Stimulated activated CD8-positive, alpha-beta memory T cell treated with anti-CD3 and anti-CD28 coated beads, Interleukin-7, amount 100 ng/mL, for 48 hours (primary cell): ENCODE results near the gene SH2D3A.
"Not testable (repeated sequence)": the region's sequence is repeated elsewhere in the genome, so short reads cannot be mapped to it uniquely, and the experiment has no call there.

Experiments
- DNase-seq, 2 donors: peaks; one replicate each; pipeline ENCODE4 v3.0.0-alpha.2; 2020; ENCODE audit warnings: low read depth in 1 of 2; ENCODE audit errors: extremely low read depth in 1 of 2

The SH2D3A gene

DNA sequence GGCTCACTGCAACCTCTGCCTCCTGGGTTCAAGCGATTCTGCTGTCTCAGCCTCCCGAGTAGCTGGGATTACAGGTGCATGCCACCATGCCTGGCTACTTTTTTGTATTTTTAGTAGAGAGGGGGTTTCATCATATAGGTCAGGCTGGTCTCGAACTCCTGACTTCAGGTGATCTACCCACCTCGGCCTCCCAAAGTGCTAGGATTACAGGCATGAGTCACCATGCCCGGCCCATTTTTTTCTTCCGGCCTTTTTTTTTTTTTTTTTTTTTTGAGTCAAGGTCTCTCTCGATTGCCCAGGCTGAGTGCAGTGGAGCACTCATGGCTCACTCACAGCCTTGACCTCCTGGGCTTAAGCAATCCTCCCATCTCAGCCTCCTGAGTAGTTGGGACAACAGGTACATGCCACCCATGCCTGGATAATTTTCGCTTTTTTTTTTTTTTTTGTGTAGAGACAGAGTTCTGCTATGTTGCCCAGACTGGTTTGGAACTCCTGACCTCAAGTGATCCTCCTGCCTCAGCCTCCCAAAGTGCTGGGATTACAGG lies 4.9 kb downstream of the SH2D3A start:
- not testable (repeated sequence) for DNase-seq

DNA sequence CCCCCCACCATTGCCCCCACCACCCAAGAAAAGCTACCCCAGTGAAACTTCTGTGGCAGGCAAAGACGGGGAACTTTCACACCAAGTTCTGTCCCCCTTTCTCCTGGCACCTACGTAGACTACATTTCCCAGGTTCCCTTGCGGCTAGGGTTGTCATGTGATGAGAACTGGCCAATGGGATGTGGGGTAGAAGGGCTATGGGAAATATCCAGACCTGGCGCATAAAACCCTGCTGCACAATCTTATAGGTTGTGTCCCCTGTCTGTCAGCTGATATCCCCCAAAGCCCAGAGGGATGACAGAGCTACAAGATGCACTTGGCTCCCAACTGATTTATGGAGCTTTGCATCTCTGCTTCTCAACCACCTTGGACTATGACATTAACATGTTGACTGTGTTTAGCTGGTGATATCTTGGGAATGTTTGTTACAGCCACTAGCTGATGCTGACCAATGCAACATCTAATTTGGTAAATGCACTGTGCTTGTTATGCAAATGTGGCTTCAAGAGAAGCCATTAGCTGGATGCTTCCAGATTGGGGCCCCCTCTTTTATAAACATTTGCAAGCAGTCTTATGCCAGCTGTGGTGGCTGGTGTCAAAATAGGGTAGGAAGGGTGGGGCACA lies 6.1 kb downstream of the SH2D3A start:
- DNase-seq, result no peak

GRCh38 chr19:6760606-6761005 lies 6.6 kb downstream of the SH2D3A start:
- no peak for DNase-seq

GRCh38 chr19:6754653-6755463 lies 12.4 kb downstream of the SH2D3A start:
- DNase-seq, result no peak

DNA sequence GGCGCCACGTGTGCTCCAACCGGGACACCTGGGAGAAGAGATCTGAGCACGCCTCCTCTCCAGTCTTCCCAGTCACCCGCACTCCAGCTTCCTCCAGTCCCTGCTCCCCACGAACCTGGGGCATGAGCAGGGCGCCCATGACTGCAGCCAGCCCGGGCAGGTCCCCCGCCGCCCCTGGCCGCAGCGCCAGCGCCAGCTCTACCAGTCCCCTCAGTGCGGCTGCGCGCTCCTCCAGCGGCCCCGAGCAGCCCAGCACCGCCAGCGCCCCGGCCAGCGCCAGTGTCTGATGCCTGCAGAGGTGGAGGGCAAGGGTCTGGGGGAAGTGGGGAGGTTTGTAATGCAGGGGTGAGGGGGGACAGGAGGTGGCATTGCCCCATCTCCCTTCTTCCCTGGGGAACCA lies 13.1 kb downstream of the SH2D3A start:
- no peak for DNase-seq

DNA sequence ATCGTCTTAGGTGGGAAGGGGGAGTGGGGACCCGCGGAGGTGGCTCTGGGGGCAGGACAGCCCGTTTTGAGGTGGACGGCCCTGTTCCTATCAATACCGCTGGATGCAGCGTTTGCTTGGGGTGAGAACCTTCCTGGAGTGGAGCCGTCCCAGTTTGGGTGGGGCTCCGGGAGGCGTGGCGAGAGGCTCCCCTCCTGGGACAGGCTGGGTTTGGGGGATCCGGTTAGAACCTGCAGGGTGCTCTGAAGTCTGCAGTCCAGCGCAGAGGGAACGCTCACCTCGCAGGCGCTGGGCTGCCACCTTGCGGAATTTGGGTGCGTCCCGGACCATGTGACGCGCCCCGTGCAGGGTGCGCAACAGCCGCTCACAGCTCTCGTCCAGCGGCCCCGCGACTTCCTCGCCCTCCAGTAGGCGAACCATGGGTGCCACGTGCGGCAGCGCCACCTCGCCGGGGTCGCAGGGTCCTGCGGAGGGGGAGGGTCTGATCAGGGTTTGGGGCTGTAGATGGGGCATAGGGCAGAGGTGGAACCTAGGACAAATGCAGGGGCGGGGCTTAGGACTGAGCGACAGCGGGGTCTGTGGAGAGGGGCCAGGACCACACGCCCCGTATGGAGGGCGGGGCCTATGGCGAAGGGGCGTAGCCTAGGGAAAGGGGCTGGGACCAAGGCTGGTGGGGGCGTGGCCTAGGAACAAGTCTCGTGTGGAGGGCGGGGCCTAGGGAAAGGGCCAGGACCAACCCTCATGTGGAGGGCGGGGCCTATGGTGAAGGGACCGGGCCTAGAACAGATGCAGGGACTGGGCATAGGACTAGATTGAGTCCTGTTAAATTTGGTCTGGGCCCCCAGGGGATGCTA lies 13.8 kb downstream of the SH2D3A start:
- DNase-seq, result peak in 1 of 2 donors; percentile 81

GRCh38 chr19:6752256-6753177 lies 14.7 kb downstream of the SH2D3A start:
- no peak for DNase-seq

GRCh38 chr19:6751189-6751588 lies 16.0 kb downstream of the SH2D3A start:
- DNase-seq, result no peak

GRCh38 chr19:6750062-6750461 lies 17.2 kb downstream of the SH2D3A start:
- no peak for DNase-seq

GRCh38 chr19:6748543-6748942 lies 18.7 kb downstream of the SH2D3A start:
- not testable (repeated sequence) for DNase-seq

DNA sequence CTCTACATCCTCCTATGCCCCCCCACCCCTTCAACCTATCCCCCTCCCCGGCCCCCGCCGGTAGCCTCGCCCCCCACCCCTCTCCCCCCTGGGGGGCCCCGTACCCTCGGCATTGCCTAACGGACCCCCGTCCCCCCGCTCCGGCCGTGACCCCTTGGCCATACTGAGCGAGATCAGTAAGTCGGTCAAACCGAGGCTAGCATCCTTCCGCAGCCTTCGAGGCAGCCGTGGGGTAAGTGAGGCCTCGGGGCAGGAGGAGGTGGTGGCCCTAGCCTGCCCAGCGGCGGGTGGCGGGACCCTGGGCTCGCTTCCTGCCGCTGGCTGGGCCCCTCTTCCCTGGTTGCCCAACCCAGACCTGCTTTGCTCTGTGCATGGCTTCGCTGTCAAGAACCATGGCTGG lies 21.3 kb downstream of the SH2D3A start:
- no peak for DNase-seq

- no peak for DNase-seq
Observed at GRCh38 chr19:6744381-6745301, 22.6 kb downstream of the SH2D3A start.

DNA sequence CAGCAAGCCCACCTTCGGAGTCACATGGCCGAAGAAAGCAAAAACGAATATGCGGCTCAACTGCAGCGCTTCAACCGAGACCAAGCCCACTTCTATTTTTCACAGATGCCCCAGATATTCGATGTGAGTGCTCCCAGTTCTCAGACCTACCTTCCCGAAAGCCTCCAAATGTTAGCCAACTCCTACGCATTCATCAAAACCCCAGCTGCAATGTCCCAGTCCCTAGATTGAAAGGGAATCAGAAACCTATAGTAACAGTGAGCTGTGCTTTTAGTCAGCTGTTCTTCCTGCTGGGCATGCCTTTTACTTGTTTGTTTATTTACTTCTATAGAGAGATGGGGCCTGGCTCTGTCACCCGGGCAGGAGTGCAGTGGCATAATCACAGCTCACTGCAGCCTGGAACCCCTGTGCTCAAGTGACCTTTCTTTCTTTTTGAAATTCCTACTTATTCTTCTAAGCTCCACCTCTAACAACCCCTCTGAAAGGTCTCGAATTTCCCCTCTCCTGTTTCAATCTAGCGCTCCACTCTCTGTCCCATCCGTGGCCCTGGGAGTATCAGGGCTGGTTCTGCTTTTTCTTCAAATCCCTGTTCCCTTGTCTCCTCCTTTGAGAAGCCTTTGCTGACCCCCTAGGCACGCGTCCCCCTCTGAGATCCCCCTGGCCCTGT lies 23.4 kb downstream of the SH2D3A start:
- DNase-seq, result no peak

DNA sequence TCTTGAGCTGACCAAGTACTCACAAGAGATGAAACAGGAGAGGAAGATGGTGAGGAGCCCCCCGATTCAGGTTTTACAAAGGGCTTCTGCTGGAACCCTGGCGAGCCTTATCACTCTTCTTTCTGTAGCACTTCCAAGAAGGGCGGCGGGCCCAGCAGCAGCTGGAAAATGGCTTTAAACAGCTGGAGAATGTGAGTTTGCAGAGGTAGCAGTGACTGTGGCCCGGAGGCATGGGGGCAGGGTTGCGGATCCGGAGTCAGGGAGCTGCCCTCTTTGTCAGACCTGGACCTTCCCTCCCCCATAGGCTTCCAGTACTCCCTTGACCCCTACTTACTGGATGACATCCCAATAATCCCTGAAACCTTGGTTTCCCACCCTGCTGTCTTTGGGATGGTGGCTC lies 24.2 kb downstream of the SH2D3A start:
- no peak for DNase-seq

DNA sequence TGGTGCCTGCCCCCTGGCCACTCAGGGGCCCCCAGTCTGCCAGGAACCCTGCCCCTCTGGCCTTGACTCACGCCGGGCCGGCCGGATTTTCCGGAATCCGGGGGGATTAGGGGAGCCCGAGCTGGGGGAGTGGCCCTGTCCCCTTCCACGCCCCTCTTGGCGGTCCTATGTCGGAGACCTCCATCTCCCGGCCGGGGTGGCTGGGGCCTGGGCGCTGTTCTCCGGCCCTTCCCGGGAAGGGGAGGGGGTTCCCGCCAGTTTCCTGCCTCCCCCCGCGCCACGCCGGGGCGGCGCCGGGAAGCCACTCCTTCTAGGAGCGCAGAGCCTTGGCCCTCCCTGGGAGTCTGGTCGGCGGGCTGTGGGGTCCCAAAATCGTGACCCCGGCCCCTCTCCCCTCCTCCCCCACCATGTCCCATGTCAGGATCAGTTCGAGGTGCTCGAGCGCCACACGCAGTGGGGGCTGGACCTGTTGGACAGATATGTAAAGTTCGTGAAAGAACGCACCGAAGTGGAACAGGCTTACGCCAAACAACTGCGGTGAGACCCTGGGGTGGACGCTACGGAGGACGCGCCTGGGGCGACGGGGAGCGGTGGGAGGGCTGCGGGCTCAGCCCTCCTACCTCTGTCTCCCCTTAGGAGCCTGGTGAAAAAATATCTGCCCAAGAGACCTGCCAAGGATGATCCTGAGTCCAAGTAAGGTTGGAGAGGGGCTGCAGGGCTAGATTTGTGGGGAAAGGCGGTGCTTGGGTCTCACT lies 26.5 kb downstream of the SH2D3A start:
- DNase-seq, result no peak

DNA sequence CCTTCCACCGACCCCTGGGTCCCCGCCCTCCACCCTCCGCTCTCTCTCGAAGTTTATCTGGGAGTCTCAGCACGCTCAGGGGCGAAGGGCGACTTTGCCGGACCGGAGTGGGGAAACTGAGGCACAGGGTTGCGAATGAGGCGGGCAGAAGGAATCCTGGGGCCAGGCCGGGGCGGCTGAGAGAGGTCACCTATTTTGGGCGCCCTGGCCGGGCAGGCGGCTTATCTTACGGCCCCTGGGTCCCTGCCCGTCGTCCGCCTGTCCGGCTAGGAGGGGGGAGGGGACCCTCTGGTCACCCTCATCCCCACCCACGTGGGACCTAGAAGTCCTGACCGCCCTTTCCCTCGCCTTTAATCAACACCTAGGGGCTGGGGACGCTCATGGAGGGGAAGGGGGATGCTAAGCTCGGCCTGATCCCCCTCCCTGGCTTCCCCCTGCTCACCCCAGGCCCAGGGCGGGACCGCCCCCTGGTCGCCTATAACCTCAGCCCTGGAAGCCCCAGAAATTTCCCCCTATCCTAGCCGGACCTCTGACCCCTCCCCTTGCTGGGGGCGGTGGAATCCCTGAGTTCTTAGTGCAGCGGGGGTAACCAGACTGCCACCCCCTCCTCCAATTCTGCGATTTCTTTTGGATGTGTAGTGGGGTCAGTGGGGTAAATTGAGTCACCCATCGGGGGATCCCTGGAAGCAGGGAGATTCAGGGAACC lies 27.2 kb downstream of the SH2D3A start:
- DNase-seq, result no peak

- DNase-seq, result peak; percentile 56 to 69
Observed at GRCh38 chr19:6739390-6739882, 27.8 kb downstream of the SH2D3A start, which contains the start of gene TRIP10. TSS of gene TRIP10 (plus strand) at chr19:6739680. CDS start at chr19:6739762, 82 bp downstream.
